PC-9 (cell line): Measurements from ENCODE around the gene GID8. TPM values are rescaled to one million over a fixed set of nuclear protein-coding genes. Genes with fewer than 3 reads are reported as not detected.

Source experiments
- BruUV-seq: library from RNA; stranded (reverse); fragments of 400-500 nt; replicated peaks from 2 replicates; lab custom pipeline; 2021; lab: Mats Ljungman, UMichigan
- CTCF ChIA-PET: fragments of 300-600 bp; sonication (Branson Sonifier 250); formaldehyde crosslinking; loops from one replicate; lab custom pipeline; 2022; ENCODE audit warnings: antibody characterized with exemption; lab: Charles Lee
- POLR2A ChIA-PET: fragments of 300-600 bp; sonication (Branson Sonifier 250); formaldehyde crosslinking; loops from one replicate; lab custom pipeline; 2022; ENCODE audit warnings: antibody characterized with exemption; ENCODE audit not compliant: unreplicated experiment; lab: Charles Lee
- DNase-seq, 2 experiments: peaks; one replicate each; pipeline versions ENCODE4 v3.0.0 to v3.0.0-alpha.2; 2015 to 2022; ENCODE audit warnings: mixed read lengths in 1 of 2
- H2AFZ ChIP-seq: fragments of 200-600 bp; sonication (generic); 2 replicates; pipeline ENCODE4 v1.8.1; 2017; ENCODE audit warnings: antibody characterized with exemption
- H3F3A ChIP-seq: fragments of 200-600 bp; sonication (generic); 2 replicates; pipeline ENCODE4 v1.8.1; 2017; ENCODE audit warnings: antibody characterized with exemption, mild to moderate bottlenecking, low read depth; ENCODE audit not compliant: insufficient read depth
- H3K27ac ChIP-seq: fragments of 200-600 bp; sonication (generic); 2 replicates; pipeline ENCODE4 v1.6.1; 2016; ENCODE audit warnings: mixed run types
- H3K27me3 ChIP-seq: fragments of 200-600 bp; sonication (generic); 2 replicates; pipeline ENCODE4 v1.6.1; 2016; ENCODE audit warnings: low read depth, mixed run types; ENCODE audit not compliant: insufficient read depth
- H3K36me3 ChIP-seq: fragments of 200-600 bp; sonication (generic); 2 replicates; pipeline ENCODE4 v1.6.1; 2016; ENCODE audit warnings: low read depth, mixed run types
- H3K4me1 ChIP-seq: fragments of 200-600 bp; sonication (generic); replicated peaks from 2 replicates; pipeline ENCODE4 v1.6.1; 2016; ENCODE audit warnings: mixed run types; ENCODE audit not compliant: insufficient read depth
- H3K4me2 ChIP-seq: fragments of 200-600 bp; sonication (generic); 2 replicates; pipeline ENCODE4 v1.6.1; 2017; ENCODE audit warnings: mixed run types
- H3K4me3 ChIP-seq: fragments of 200-600 bp; sonication (generic); 2 replicates; pipeline ENCODE4 v1.6.1; 2016; ENCODE audit warnings: mixed run types
- H3K79me2 ChIP-seq: fragments of 200-600 bp; sonication (generic); 2 replicates; pipeline ENCODE4 v1.6.1; 2017; ENCODE audit warnings: low read depth, mixed run types
- H3K9me2 ChIP-seq: fragments of 200-600 bp; sonication (generic); 2 replicates; pipeline ENCODE4 v1.8.1; 2017; ENCODE audit warnings: mild to moderate bottlenecking; ENCODE audit not compliant: insufficient read depth
- H3K9me3 ChIP-seq: fragments of 200-600 bp; sonication (generic); 2 replicates; pipeline ENCODE4 v1.8.1; 2016; ENCODE audit warnings: low read depth; ENCODE audit not compliant: insufficient read depth
- H4K20me1 ChIP-seq: fragments of 200-600 bp; sonication (generic); 2 replicates; pipeline ENCODE4 v1.8.1; 2017; ENCODE audit not compliant: insufficient read depth
- CTCF ChIP-seq: fragments of 200-600 bp; sonication (generic); conservative IDR thresholded peaks from 2 replicates; pipeline ENCODE4 v1.6.1; 2017; ENCODE audit warnings: mixed run types, antibody characterized with exemption, mild to moderate bottlenecking, moderate library complexity
- EZH2 ChIP-seq: fragments of 200-600 bp; sonication (generic); IDR thresholded peaks from 2 replicates; pipeline ENCODE4 v1.8.0; 2017; ENCODE audit warnings: antibody characterized with exemption, low read depth
- intact Hi-C: fragments of 100-400 bp; cut with micrococcal nuclease; formaldehyde crosslinking; loops from one replicate; pipeline ENCODE4 v1.10.0; 2022; ENCODE audit not compliant: unreplicated experiment
- total RNA-seq: library from RNA; stranded (reverse); gene quantifications from 2 replicates; pipeline ENCODE4 v1.2.3, GENCODE V29; 2021

GID8 gene
- total RNA-seq, 1 experiment from 2014 or later, result 45.7 TPM

GRCh38 chr20:62961310-62961783 is 23.4 kb downstream of the GID8 start:
- no peaks in the 10 kb centered on the region for H3K9me3 ChIP-seq
- no peak overlapping the region for H3K27ac ChIP-seq
- no peak overlapping the region for H3K4me3 ChIP-seq
- no peak overlapping the region for H3K4me2 ChIP-seq
- no peaks in the 10 kb centered on the region for H3K9me2 ChIP-seq
- BruUV-seq, result no TSS peak
- peaks cover 16% of the 10 kb centered on the region for H4K20me1 ChIP-seq
- H3K79me2 ChIP-seq, result no peaks in the 10 kb centered on the region
- H3K4me1 ChIP-seq, result no peaks in the 10 kb centered on the region
- H3K27me3 ChIP-seq, result peaks cover 73% of the 10 kb centered on the region
- POLR2A ChIA-PET, result no interaction called here
- CTCF ChIA-PET, result no interaction called here
- intact Hi-C loops, result no loop called here
- TF ChIP-seq CTCF, result no peak
- TF ChIP-seq EZH2, result 0 out of 2 replicates have a peak, but pooled peaks have one; percentile 55
- DNase-seq, result no peak
- H3F3A ChIP-seq, result no peaks in the 10 kb centered on the region
- no peak overlapping the region for H2AFZ ChIP-seq
- no peaks in the 10 kb centered on the region for H3K36me3 ChIP-seq

GRCh38 chr20:62961799-62962198 is 23.9 kb downstream of the GID8 start:
- Histone ChIP-seq H4K20me1 (peaks cover 16% of the 10 kb centered on the region), H3K27me3 (peaks cover 78% of the 10 kb centered on the region), H2AFZ (no peak overlapping the region), H3K4me1 (no peaks in the 10 kb centered on the region), H3K4me3 (no peak overlapping the region), H3F3A (no peaks in the 10 kb centered on the region), H3K9me2 (no peaks in the 10 kb centered on the region), H3K9me3 (no peaks in the 10 kb centered on the region), H3K27ac (no peak overlapping the region), H3K79me2 (no peaks in the 10 kb centered on the region), H3K4me2 (no peak overlapping the region), H3K36me3 (no peaks in the 10 kb centered on the region)
- ChIA-PET POLR2A (no interaction called here), CTCF (no interaction called here)
- BruUV-seq, result no TSS peak
- TF ChIP-seq CTCF, result no peak
- no peak for TF ChIP-seq EZH2
- no peak for DNase-seq
- intact Hi-C loops, result no loop called here

GRCh38 chr20:62962221-62962879 is 24.4 kb downstream of the GID8 start:
- POLR2A ChIA-PET, result no interaction called here

More at GRCh38 chr20:62962221-62962879, 24.4 kb downstream of the GID8 start:
- Histone ChIP-seq H3K27me3 (peaks cover 83% of the 10 kb centered on the region), H3K4me3 (no peak overlapping the region), H3K4me1 (no peaks in the 10 kb centered on the region), H3K27ac (no peak overlapping the region), H3K9me3 (no peaks in the 10 kb centered on the region), H2AFZ (no peak overlapping the region), H3K79me2 (no peaks in the 10 kb centered on the region), H3K4me2 (no peak overlapping the region), H3K36me3 (no peaks in the 10 kb centered on the region), H4K20me1 (peaks cover 16% of the 10 kb centered on the region), H3F3A (no peaks in the 10 kb centered on the region), H3K9me2 (no peaks in the 10 kb centered on the region)
- TF ChIP-seq EZH2, result no peak
- TF ChIP-seq CTCF, result no peak
- no peak for DNase-seq
- CTCF ChIA-PET, result no interaction called here
- intact Hi-C loops, result no loop called here
- BruUV-seq, result no TSS peak
